GM18526 (cell line): ENCODE measurements around the gene APBB3.

ENCODE experiments used
- POLR2A ChIP-seq: IDR thresholded peaks from 3 replicates; pipeline ENCODE4 v1.6.1; 2011; ENCODE audit not compliant: insufficient read length; ENCODE audit errors: extremely low read depth

The APBB3 gene

GRCh38 chr5:140564196-140565023 is at the start of gene APBB3, which contains the start of gene SLC35A4:
Gene APBB3, minus strand, starts transcription at chr5:140564598. Its CDS starts 353 bp downstream, at chr5:140564245.
Gene SLC35A4, plus strand, starts transcription at chr5:140564828. Its CDS starts 2,342 bp downstream, at chr5:140567170.
- peak; percentile 94 for TF ChIP-seq POLR2A

DNA sequence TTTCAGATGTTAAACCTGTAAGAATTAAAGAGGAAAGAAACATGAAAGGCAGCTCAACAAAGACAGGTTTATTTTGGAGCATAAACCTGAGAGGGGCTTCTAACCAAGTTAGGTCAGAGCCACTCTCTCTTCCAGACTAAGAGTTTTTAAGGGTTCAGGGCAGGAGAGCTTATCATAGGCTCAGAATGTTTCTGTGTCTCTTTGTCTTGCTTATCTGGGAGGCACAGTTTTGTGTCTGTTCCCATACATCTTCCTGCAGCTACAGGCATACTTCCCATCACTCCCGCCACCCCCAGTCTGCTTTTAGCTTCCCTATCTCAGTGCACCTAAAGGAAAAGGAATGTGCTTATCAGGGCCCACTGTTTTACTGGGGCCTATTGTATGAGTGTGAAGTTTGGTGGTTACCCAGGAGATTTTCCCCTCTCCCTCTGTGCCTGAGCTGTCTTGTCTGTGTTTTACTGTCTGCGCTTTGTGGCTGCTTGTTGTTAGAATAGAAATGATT is 46.7 kb upstream of the APBB3 start:
- TF ChIP-seq POLR2A: no peak

GRCh38 chr5:140609126-140609525 is 44.7 kb upstream of the APBB3 start:
- no peak for TF ChIP-seq POLR2A

DNA sequence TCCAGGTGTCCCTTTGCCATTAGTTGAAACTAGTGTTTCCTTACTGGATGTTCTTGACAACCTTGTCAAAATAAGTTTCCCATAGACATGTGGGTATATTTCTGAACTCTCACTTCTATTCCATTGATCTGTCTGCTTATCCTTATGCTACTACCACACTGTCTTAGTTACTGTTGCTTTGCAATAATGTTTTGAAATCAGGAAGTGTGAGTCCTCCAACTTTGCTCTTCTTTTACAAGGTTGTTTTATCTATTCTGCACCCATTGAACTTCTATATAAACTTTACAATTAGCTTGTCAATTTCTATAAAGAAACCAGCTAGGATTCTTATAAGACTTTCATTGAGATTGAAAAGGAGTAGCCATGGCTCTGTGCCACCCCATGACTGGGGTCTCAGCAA is 44.3 kb upstream of the APBB3 start:
- no peak for TF ChIP-seq POLR2A

DNA sequence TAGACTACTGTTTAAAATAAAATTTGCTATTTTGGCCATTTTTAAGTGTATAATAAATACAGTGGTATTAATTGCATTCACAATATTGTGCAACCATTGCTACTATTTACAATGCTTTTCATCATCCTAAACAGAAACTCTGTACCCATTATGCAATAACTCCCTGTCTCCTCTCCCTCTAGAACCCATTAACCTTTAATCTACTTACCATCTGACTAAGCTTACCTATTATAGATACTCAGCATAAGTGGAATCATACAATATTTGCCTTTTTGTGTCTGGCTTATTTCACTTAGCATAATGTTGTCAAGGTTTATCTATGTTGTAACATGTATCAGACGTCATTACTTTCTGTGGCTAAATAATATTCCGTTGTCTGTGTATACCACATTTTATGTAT is 42.6 kb upstream of the APBB3 start:
- no peak for TF ChIP-seq POLR2A

DNA sequence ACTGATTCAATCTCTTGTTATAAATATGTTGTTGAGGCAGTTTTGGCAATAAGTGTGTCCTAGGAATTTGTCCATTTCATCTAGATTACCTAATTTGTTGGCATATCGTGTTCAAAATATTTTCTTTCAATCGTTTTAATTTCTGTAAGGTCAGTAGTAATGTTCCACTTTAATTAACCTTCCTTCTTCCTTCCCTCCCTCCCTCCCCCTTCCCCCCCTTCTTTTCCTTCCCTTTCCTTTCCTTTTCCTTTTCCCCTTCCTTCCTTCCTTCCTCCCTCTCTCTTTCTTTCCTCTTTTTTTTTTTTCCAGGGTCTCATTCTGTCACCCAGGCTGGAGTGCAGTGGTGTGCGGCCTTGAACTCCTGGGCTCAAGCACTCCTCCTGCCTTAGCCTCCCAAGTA is 41.5 kb upstream of the APBB3 start:
- TF ChIP-seq POLR2A: no peak

DNA sequence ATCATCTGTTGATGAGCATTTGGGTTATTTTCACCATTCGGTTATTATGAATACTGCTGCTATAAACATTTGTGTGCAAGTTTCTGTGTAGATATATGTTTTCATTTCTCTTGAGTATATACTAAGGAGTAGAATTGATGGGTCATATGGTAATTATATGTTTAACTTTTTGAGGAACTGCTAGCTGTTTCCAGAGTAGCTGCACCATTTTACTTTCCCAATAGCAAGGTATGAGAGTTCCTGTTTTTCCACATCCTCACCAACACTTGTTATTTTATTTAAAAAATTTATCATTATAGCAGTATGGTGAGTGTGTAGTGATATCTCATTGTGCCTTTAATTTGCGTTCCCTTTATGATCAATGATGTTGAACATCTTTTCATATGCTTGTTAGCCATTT is 39.3 kb upstream of the APBB3 start:
- TF ChIP-seq POLR2A: no peak

DNA sequence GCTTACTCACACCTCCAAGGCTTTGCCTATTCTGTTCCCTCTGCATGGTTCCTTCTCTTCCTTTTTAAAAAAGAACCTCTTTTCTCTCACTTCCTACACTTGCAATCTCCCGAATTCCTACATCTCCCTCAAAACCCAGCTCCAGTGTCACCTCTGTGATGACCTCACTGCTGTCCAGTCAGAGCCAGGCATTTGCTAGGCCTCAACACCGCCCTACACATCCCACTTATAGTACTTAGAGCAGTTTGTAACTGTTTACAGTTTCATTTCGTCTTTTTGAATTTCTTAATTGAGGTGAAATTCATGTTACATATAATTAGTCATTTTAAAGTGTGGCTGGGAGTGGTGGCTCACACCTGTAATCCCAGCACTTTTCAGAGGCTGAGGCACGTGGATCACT is 37.7 kb upstream of the APBB3 start:
- TF ChIP-seq POLR2A: no peak

GRCh38 chr5:140600096-140600495 is 35.7 kb upstream of the APBB3 start:
- no peak for TF ChIP-seq POLR2A

DNA sequence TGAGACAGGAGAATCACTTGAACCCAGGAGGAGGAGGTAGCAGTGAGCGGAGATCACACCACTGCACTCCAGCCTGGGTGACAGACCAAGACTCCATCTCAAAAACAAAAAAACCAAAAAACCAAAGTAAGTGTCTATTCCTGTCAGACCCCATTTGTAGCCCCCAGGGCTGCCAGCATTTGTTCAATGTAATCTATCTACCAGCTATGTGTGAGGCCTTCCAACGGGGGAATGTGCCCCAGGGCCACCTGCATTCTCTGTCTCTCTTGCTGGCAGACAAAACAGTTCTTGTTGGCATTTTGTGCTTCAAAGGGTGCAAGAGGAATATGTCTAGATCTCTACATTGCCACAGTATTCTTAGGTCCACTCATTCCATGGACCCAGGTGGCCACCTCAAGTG is 34.4 kb upstream of the APBB3 start:
- TF ChIP-seq POLR2A: no peak

GRCh38 chr5:140596321-140596741 is 31.9 kb upstream of the APBB3 start:
- no peak for TF ChIP-seq POLR2A

DNA sequence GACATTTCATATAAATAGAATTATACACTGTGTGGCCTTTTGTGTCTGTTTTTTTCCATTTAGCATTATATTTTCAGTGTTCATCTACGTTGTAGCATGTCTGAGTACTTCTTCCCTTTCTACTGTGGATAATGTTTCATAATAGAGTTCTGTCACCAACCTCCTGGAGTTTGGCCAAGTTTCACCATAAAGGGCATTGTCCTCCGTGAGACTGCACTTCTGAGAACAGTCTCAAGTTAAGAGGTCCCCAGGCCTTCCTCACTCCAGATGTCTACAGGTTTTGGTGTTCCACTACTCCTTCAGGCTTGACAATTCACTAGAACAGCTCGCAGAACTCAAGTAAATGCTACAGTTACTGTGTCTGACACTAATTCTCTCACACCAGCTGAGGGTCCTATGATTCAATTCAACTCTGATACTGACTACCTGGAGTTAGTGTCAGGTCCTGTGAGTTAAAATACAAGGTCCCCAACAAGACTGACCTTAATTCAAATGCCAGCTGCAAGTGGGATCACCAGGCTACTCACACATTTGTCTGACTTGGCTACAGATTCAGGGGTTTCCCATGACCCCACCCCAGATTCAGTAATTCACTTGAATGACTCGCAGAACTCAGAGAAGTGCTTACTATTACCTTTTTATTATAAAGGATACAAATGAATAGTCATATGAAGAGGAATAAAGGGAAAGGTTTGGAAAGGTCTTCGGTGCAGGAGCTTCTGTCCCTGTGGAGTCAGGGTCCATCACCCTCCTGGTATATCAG is 31.3 kb upstream of the APBB3 start:
- no peak for TF ChIP-seq POLR2A

- TF ChIP-seq POLR2A: no peak
Observed at GRCh38 chr5:140594169-140594568, 29.8 kb upstream of the APBB3 start.

- TF ChIP-seq POLR2A: no peak
Observed at GRCh38 chr5:140591747-140592372, 27.5 kb upstream of the APBB3 start.

- no peak for TF ChIP-seq POLR2A
Observed at GRCh38 chr5:140590861-140591260, 26.5 kb upstream of the APBB3 start.
